Lung (tissue), 12 donors: ENCODE data around the gene RUBCN. TPM values are rescaled to one million over a fixed set of nuclear protein-coding genes. Genes with fewer than 3 reads are reported as not detected.
A peak's percentile ranks its signal among the peaks of the same experiment; 100 is the strongest.
"Not testable (repeated sequence)": the region's sequence is repeated elsewhere in the genome, so short reads cannot be mapped to it uniquely, and the experiment has no call there.

Source experiments
- ATAC-seq: fragments of 200-7000 bp; cut with Tn5 transposase; one replicate; pipeline ENCODE4 v1.9.1; 2020; ENCODE audit warnings: moderate number of reproducible peaks; ENCODE audit not compliant: insufficient read depth, low FRiP score
- DNase-seq, 3 donors: peaks; one replicate each; pipeline ENCODE4 v3.0.0-alpha.2; 2013 to 2017
- H3K27ac ChIP-seq, 2 donors: one replicate each; pipeline ENCODE4 v1.5.1; 2013; ENCODE audit warnings: mild to moderate bottlenecking in 2 of 2, moderate library complexity in 2 of 2, control low read depth in 1 of 2, inconsistent platforms in 1 of 2, low read depth in 1 of 2, low read length in 1 of 2
- H3K27me3 ChIP-seq, 3 donors: one replicate each; pipeline ENCODE4 v1.5.1; 2013; ENCODE audit warnings: low read length in 2 of 3; ENCODE audit not compliant: control insufficient read depth in 3 of 3, insufficient read depth in 3 of 3
- H3K36me3 ChIP-seq, 4 donors: one replicate each; pipeline ENCODE4 v1.5.1; 2013; ENCODE audit warnings: low read length in 4 of 4, mild to moderate bottlenecking in 1 of 4, moderate library complexity in 1 of 4; ENCODE audit not compliant: control insufficient read depth in 4 of 4, insufficient read depth in 4 of 4
- H3K4me1 ChIP-seq, 5 donors: one replicate each; pipeline ENCODE4 v1.5.1; 2013; ENCODE audit warnings: low read length in 5 of 5, mild to moderate bottlenecking in 2 of 5, moderate library complexity in 1 of 5; ENCODE audit not compliant: control insufficient read depth in 5 of 5, insufficient read depth in 5 of 5
- H3K4me3 ChIP-seq: one replicate; pipeline ENCODE4 v1.5.1; 2013; ENCODE audit warnings: mild to moderate bottlenecking, control low read depth, moderate library complexity
- H3K9ac ChIP-seq, 2 donors: one replicate each; pipeline ENCODE4 v1.5.1; 2013; ENCODE audit warnings: low read length in 2 of 2, control low read depth in 1 of 2; ENCODE audit not compliant: insufficient read depth in 1 of 2
- H3K9me3 ChIP-seq, 4 donors: one replicate each; pipeline ENCODE4 v1.5.1; 2013; ENCODE audit warnings: low read length in 3 of 4, mild to moderate bottlenecking in 1 of 4, moderate library complexity in 1 of 4; ENCODE audit not compliant: control insufficient read depth in 4 of 4, insufficient read depth in 3 of 4
- WGBS, 2 donors: extraction: QIAGEN DNeasy Blood & Tissue Kit; methylation state at CpG; one replicate each; pipeline ENCODE4 v1.1.7; 2013; 5-methylcytosine and 5-hydroxymethylcytosine counted together
- polyA plus RNA-seq, 2 donors: library from polyadenylated mRNA; stranded (reverse); fragments of 200-250 nt; gene quantifications; one replicate each; pipeline ENCODE4 v1.2.1, GENCODE V29; 2013
- total RNA-seq, 2 donors: library from RNA; depleted of rRNA in 1 of 2; stranded (reverse); fragments of >200 nt in 1 of 2; gene quantifications; one replicate each; pipeline ENCODE4 v1.2.1, GENCODE V29; 2014 to 2021
- TF ChIP-seq, protein P1 (sequence below): IDR thresholded peaks from 2 replicates; pipeline ENCODE4 v1.5.1; 2012; ENCODE audit warnings: mild to moderate bottlenecking; ENCODE audit errors: control extremely low read depth, extremely low read depth
- donor health status: control.
- donor health status: control.
- donor health status: Bipolar disorder and iron deficiency.
- donor health status: healthy.
- donor health status: DM: yes; HTN: yes; CAD: no.

Gene RUBCN
- total and polyA plus RNA-seq, 4 donors: 11.9 to 34.1 (median 16.3) TPM

DNA sequence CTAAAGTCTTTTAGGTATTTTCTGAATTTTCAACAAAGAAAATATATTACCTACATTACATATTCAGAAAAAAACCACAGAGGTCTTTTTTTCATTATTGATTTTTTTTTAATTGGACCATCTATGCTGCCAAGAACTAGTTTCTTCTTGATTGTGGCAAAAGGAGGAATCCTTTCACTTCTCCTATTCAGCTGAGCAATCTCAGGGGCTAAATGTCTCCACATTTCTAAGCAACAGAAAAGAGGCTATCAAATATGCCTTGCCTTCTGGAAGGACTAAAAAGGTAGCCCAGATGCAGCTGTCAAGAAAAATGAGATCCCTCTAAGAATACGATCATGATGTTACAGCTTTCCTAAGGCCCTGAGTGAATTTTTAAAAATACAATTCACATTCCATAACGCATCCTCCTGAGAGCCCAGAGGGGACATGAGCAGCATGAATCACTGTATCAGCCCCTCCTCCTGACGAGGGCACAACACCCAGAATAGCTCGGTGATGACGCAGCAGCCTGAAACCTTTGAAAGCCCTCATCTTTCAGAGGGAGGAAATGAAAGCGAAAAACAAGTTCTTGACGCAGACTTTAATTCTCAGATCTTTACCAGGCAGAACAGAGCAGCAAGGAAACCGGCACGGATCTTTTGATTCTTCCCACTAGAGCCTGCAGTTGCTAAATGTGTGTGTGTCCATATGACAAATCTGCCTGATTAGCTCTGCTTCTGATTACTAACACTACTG, 24.6 kb downstream of the RUBCN start:
- peak; percentile 99 for ATAC-seq
- peaks cover 0 to 9% (median under 1%) of the 10 kb centered on the region in 4 donors for H3K36me3 ChIP-seq
- TF ChIP-seq, protein P1, sequence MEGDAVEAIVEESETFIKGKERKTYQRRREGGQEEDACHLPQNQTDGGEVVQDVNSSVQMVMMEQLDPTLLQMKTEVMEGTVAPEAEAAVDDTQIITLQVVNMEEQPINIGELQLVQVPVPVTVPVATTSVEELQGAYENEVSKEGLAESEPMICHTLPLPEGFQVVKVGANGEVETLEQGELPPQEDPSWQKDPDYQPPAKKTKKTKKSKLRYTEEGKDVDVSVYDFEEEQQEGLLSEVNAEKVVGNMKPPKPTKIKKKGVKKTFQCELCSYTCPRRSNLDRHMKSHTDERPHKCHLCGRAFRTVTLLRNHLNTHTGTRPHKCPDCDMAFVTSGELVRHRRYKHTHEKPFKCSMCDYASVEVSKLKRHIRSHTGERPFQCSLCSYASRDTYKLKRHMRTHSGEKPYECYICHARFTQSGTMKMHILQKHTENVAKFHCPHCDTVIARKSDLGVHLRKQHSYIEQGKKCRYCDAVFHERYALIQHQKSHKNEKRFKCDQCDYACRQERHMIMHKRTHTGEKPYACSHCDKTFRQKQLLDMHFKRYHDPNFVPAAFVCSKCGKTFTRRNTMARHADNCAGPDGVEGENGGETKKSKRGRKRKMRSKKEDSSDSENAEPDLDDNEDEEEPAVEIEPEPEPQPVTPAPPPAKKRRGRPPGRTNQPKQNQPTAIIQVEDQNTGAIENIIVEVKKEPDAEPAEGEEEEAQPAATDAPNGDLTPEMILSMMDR: no peak
- DNase-seq: peak; percentile 79 to 89 (median 85)
- H3K9ac ChIP-seq: peak overlapping the region; percentile 61 to 66
- no peak overlapping the region for H3K4me3 ChIP-seq
- H3K27me3 ChIP-seq: no peaks in the 10 kb centered on the region
- peaks cover 0 to 4% (median 0%) of the 10 kb centered on the region in 5 donors for H3K4me1 ChIP-seq
- peak overlapping the region; percentile 97 to 98 for H3K27ac ChIP-seq
- WGBS, 2 donors: 1% methylated on average over 9 of the region's 9 CpGs
- no peaks in the 10 kb centered on the region for H3K9me3 ChIP-seq

DNA sequence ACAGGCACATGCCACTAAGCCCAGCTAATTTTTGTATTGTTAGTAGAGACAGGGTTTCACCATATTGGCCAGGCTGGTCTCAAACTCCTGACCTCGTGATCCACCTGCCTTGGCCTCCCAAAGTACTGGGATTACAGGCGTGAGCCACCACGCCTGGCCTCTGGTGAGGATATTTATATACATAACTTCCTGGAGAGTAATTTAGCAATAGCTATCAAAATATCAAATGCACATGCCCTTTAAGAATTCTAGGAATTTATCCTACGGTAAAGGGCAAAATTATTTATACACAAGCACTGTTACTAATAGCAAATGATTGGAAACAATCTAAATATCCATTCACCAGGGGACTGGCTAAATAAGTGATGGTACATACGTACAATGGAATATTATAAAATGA, 25.7 kb downstream of the RUBCN start:
- not testable (repeated sequence) for DNase-seq, H3K9ac ChIP-seq, H3K9me3 ChIP-seq, H3K4me1 ChIP-seq, H3K27me3 ChIP-seq, H3K36me3 ChIP-seq, ATAC-seq, H3K27ac ChIP-seq, H3K4me3 ChIP-seq
- 85 to 89% methylated on average over 5 of the region's 5 CpGs for WGBS, 2 donors

- no peak overlapping the region for H3K9ac ChIP-seq
- no peak overlapping the region for H3K27ac ChIP-seq
- H3K9me3 ChIP-seq: peaks cover 0 to 1% (median 0%) of the 10 kb centered on the region in 4 donors
- peaks cover 0 to 8% (median 4%) of the 10 kb centered on the region in 4 donors for H3K36me3 ChIP-seq
- TF ChIP-seq, protein P1: no peak
- no peak for ATAC-seq
- no peaks in the 10 kb centered on the region for H3K27me3 ChIP-seq
- 57 to 82% methylated on average over 9 of the region's 9 CpGs for WGBS, 2 donors
- H3K4me1 ChIP-seq: peaks cover 0 to 4% (median 0%) of the 10 kb centered on the region in 5 donors
- no peak overlapping the region for H3K4me3 ChIP-seq
- no peak for DNase-seq
Measured at GRCh38 chr3:197709135-197709534, 27.6 kb downstream of the RUBCN start.

DNA sequence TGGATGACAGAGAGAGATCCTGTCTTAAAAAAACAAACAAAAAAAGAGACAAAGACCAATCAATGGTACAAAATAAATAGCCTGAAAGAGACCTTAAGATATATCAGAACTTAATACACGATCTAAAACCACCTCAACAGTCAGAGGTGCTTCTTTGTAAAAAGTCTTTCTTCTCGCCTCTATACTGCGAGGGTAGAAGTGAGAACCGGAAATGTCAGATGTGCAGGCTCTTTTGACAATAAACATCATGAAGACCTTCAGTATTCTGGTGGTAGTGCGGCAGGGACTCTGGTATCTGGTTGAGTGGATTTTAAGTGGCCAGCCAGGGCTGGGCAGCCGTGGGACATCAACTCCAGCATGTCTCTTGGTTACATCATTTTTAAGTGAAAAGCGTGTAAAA, 30.0 kb downstream of the RUBCN start:
- Histone ChIP-seq H3K27me3 (no peaks in the 10 kb centered on the region), H3K4me1 (no peaks in the 10 kb centered on the region), H3K27ac (no peak overlapping the region), H3K9me3 (peaks cover 0 to 1% (median 0%) of the 10 kb centered on the region in 4 donors), H3K4me3 (no peak overlapping the region), H3K9ac (no peak overlapping the region), H3K36me3 (peaks cover 10 to 20% (median 13%) of the 10 kb centered on the region in 4 donors)
- WGBS, 2 donors: 95 to 98% methylated on average over 7 of the region's 7 CpGs
- ATAC-seq: no peak
- TF ChIP-seq, protein P1: no peak
- DNase-seq: no peak
